Activated CD4-positive, alpha-beta T cell treated with anti-CD3 and anti-CD28 coated beads, Interleukin-2, amount 50 U/mL, for 16 hours (primary cell): ENCODE data around the gene FKBP1C.
"Not testable (repeated sequence)": the region's sequence is repeated elsewhere in the genome, so short reads cannot be mapped to it uniquely, and the experiment has no call there.

Experiments used
- DNase-seq: peaks from one replicate; pipeline ENCODE4 v3.0.0-alpha.2; 2020

FKBP1C gene

GRCh38 chr6:63211343-63211742, at the start of gene FKBP1C:
TSS of gene FKBP1C (plus strand) at chr6:63211469.
- not testable (repeated sequence) for DNase-seq

- DNase-seq = not testable (repeated sequence)
Observed at GRCh38 chr6:63164047-63164803, 47.0 kb upstream of the FKBP1C start.

GRCh38 chr6:63174173-63174572, 37.1 kb upstream of the FKBP1C start:
- DNase-seq = no peak

DNA sequence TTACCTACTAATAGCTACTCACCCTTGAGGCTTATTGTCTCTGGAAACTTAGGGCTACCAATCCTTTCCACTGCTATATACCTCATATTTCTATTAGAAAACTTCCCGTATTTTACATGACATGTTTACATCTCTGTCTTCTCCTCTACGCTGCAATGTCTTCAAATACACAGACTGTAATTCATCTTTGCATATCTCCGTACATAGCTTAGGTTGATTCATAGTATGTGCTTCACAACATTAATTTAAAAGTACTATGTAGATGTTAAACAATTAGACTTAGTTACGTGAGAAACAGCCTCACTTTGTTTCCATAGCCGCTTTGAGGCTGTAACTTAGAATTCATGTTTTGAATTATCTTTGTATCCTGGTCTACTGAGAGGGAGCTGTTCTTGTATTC, 35.1 kb upstream of the FKBP1C start:
- DNase-seq = no peak

DNA sequence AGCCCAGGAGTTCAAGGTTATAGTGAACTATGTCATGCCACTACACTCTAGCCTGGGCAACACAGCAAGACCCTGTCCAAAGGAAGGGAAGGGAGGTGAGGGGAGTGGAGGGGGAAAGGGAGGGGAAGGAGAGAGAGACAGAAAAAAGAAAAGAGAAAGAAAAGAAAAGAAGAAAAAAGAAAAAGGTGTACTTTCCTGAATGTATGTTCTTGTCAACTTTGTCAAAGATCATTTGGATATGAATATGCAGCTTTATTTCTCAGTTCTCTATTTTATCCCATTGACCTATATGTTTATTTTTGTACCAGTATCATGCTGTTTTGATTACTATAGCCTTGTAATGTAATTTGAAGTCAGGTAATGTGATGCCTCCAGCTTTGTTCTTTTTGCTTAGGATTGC, 30.9 kb upstream of the FKBP1C start:
- DNase-seq = no peak

GRCh38 chr6:63186970-63187369, 24.3 kb upstream of the FKBP1C start:
- DNase-seq = no peak

- DNase-seq = no peak
Observed at GRCh38 chr6:63188828-63189227, 22.4 kb upstream of the FKBP1C start.

DNA sequence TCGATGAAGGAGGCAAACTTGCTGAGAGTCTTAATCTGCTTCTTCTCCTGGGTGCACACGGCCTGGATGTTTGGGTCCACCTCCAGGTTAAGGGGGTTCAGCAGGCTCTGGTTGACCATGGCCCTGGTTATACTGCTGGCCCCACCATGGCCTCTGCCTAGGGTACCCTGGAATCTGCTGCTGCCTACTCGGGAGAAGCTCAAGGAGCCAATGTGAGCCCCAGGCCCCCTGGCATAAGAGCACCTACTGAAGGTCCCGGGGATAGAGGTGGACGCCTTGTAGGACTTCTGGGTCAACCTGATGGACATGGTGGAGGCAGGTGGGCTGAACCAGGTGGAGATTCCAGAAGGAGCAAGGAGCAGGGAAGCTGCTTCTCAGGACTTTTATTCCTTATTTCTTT, 17.9 kb upstream of the FKBP1C start:
- DNase-seq = no peak

GRCh38 chr6:63197741-63198140, 13.5 kb upstream of the FKBP1C start:
- no peak for DNase-seq

DNA sequence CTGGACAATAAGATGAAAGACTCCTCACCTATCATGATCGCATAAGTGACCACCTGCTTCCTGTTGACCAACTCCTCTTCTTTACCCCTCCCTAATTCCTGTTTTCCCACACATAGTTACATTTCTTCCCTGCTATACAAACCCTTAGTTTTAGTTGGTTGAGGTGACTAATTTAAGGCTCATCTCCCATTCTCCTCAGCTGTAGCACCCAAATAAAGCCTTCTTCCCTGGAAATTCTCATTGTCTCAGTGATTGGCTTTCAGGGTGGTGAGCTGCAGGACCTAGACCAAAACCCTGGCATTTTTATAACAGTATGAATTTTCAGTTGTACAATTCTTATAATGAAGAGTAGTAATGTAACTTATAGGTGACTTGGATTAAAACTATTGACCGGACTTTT, 2.1 kb downstream of the FKBP1C start:
- DNase-seq = no peak

DNA sequence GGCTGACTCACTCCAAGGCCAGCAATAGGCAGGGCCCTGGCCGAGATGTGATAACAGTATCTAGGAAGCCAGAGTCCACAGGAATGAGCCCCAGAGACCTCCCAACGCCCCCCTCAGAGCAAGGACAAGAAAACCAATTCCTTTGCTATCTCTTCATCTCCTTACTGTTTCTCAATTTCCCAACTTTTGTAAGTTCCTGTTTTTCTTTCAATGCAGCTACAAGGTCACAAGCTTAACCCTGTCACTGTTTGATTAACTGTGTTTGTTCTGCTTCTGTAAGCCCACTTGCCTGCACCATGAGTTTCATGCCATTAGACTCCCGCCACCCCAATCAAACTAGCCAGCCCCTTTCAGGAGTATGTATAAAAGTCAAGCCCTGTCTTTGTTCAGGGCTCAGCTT, 3.5 kb downstream of the FKBP1C start:
- DNase-seq = no peak

DNA sequence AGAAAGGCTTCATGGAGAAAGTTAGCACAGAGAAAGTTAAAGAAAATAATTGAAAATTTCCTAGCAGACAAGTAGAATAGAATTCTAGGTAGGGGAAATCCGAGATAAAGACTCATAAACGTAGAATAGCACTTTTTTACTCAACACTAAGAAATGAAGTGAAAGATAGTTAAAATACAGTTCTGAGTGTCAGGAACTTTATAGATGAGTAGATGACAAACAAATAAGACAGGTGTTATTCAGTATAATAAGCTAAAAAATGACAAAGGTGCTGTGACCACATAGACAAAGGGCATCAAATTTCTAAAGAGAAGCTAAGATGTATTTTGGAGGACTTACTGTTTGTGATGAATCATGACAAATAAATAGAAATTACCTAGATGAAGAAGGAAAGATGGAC, 12.9 kb downstream of the FKBP1C start:
- no peak for DNase-seq

- DNase-seq = not testable (repeated sequence)
Observed at GRCh38 chr6:63225987-63226386, 14.7 kb downstream of the FKBP1C start.

GRCh38 chr6:63227928-63228894, 16.9 kb downstream of the FKBP1C start:
- not testable (repeated sequence) for DNase-seq

- DNase-seq = not testable (repeated sequence)
Observed at GRCh38 chr6:63230027-63230426, 18.8 kb downstream of the FKBP1C start.

- not testable (repeated sequence) for DNase-seq
Observed at GRCh38 chr6:63230511-63230910, 19.2 kb downstream of the FKBP1C start.

DNA sequence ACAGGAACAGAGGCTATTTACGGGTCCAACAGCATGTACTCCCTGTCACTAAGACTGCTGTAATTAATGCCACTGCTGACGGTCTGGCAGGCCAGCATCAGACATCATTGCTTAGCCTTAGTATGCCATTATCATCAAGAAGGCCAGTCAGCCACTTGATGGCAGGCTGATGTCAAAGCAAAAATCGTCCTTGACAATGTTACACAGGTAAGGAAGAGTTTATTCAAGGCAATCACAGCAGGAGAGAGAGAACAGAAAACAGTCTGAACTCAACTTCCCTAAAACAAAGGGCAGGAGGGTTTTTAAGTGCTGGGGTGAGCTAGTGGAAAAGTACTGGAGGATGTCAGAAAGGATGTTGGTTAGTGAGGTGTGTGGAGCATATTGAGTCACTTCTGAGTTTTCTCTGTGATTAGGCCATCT, 25.1 kb downstream of the FKBP1C start:
- no peak for DNase-seq

DNA sequence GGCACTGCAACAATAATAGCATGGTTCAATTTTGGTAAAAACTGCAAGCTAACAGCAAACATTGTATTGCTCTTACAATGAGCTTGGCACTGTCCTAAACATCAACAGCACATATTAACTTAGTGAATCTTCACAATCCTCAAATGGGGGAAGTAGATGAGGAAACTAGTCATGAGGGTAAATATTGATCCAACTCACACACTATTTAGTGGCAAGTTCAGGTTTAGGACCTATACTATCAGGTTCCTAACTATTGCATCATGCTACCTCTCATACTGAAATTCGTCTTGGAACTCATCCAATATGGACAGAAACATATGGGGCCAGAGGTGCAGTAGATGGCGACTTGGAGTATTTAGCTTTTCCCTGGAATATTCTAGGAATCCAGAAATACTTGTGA, 34.2 kb downstream of the FKBP1C start:
- no peak for DNase-seq

- DNase-seq = no peak
Observed at GRCh38 chr6:63245909-63246308, 34.6 kb downstream of the FKBP1C start.

GRCh38 chr6:63246581-63246980, 35.3 kb downstream of the FKBP1C start:
- no peak for DNase-seq

DNA sequence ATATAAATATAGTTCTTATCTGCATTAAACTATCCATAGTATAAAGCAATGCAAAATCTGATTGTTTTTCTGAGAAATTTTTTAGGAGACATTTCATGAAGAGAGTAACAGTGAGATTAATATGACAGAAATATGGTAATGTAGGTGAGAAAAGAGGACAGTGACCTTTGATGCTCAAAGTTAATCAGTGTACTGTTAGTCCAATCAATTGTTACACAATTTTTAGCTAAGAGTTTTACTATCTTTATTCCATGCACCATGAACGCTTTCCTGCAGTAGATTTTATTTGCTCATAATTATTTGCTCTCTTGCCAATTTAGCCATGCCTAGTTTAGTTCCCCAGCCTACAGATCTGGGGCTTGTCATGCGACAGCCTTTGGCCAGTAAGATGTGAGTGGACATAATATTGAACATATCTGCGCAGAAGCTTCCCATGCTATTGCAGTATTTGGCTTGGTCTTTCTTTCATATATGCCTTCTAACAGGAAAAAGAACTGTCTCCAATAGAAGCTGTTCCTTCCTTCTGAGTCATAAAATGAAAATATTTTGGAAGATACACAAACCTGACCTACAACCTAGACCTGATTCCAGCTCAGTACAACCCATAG, 38.7 kb downstream of the FKBP1C start:
- DNase-seq = no peak

GRCh38 chr6:63259153-63259552, 47.9 kb downstream of the FKBP1C start:
- DNase-seq = no peak

DNA sequence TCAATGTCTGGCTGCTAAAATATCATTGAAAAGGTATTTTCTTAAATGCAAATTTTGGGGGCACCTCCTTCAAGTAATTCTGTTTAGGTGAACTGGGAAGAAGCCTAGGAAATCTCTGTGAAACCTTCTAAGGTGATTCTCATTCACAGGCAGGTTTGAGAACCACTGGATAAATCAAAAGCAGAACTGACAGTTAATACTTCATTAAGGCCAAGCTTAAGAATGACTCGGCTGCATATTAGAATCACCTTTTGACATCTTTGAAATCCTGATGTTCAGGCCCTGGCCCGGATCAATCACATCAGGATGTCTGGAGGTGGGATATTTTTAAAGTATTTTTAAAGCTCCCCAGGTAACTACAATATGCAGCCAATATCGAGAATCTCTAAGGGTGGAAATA, 50.6 kb downstream of the FKBP1C start:
- DNase-seq = no peak
